Activated effector memory CD4-positive, alpha-beta T cell treated with Interleukin-2 at 50 U/mL for 16 hours (primary cell): ENCODE data around the gene CRLF1.

Experiments used
- DNase-seq: peaks from one replicate; pipeline ENCODE4 v3.0.0-alpha.2; 2020

CRLF1 gene

DNA sequence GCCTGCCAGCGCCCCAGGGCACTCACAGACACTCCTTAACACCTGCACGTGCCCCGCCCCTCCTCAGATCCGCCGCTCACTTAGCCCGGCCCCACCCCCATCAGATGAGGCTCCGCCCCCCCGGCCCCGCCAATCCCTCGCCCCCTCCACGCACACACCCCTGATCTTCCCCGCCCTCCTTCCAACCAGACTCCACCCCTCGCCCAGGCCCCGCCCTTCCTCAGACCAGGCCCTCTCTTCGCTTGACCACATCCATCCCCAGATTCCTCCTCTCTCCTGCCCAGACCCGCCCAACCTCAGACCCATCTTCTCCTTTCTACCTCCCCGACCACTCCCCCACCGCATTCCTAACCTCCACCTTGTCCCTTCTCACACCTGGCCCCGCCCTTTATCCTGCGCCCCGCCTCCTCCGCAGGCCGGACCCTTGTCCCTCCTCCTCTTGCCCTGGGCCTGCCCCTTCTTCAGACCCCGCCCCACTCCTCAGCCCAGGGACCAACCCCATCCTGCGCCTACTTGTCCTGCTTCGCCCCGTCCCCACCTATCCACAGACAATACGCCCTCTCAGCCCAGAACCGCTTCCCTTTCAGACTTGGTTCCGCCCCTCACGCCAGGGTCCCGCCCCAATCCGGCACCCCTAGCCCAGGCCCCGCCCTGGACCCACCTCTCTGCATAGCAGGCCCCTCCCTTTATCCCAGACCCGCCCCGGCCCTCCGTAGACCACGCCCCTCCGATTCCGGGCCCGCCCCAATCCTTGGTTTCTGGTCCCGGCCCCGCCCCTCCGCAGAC is 29.8 kb upstream of the CRLF1 start:
- peak; percentile 98 for DNase-seq

DNA sequence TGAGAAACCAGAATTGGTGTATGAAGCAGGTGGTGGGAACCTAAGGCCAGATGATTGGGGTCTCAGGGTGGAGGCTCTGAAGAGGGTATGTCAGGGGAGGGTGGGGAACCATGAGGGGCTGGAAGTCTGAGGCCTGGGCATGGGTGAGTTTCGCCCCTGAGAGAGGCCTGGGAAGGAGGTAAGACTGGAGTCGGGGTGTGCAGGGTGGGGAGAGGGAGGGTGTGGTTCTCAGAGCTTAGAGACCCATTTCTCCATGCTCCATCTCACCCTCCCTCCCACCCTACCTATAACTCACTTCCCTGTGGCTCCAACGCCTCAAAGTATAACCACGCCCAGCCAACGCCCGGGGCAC is 29.2 kb upstream of the CRLF1 start:
- no peak for DNase-seq

DNA sequence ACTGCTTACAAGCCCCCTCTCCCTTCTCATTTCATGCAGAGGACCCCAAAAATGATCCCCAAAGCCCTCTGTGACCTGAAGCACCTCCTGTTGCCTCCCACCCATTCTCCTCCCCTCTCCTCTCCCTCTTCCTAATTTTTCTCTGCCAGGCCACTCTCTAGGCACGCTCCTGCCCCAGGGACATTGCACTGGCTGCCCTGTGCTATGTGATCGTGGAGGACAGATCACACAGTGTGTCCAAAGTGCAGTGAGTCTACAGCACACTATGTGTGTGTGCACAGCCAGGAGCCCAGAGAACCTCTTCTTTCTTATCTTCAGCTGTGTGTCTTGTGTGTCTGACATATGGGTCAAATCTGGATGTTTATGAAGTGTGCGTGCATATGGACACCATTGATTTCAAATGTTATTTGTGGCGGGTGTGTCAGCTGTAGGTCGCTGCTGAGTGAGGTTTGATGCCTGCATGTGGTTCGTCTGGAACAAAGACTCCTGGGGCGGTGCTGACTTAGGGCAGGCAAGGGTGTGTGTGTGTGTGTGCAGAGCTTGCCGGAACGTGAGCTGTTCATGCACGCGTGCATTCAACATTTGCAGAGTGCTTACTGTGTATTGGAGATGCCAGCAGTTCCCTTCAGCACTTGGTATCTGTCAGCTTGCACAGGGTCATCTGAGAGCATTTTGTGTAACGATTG is 28.2 kb upstream of the CRLF1 start:
- DNase-seq = no peak

DNA sequence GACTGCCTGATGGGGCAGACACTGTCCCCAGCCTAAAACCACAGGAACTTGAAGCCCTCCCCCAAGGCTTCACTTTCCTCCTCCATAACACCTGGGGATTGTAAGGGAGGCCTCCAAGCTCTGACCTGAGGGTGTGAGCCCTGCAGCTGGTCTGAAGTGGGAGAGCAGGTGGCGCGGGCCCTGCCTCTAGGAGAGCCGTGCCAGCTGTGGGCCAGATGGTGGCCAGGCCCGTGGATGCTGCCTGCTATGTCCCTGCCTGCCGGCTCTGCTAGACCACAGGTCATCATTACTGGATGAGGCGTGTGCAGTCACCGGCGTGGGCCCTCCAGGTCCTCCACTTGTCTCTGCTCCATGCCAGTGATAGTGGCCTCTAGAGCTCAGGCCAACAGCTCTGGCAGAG is 26.7 kb upstream of the CRLF1 start:
- DNase-seq = no peak

DNA sequence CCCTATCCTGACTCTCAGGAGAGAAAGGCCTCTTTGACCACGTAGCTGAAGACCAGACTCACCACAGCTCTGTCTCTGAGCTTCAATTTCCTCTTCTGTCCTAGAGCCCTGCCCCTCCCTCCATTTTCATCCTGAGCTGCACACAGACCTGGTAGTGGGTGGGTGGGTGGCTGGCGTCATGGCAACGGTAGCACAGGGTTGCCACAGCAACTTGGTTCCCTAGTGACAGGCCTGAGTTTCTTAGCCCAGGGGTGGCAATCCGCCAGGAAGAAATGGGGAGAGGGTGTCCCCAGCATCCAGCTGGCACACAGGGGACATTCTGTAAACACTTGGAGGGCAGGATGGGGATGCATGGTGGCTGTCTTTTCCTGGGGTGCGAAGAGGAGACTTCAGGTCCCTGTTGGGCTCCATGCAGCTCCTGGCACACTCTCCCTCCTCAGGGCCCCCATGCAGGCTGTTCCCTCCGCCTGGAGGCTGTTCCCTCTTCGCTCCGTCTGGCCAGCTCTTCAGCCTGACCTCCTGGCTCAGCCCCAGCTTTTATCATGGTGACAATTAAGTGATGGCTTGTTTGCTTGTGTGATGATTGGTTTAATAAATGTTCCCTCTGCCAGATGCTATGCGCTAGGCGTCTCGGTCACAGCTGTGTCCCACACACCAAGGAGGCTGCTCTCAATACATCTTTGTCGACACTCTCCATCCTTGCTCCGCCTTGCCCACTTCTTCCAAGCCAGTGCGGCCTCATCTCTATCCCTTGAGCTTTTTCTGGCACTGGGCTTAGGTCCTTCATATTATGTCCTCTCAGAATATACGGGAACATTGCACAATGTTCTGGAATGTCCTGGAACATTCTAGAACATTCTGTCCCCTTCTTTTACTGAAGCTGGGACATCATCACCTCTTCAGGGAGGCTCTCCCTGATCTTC is 22.8 kb upstream of the CRLF1 start:
- no peak for DNase-seq

DNA sequence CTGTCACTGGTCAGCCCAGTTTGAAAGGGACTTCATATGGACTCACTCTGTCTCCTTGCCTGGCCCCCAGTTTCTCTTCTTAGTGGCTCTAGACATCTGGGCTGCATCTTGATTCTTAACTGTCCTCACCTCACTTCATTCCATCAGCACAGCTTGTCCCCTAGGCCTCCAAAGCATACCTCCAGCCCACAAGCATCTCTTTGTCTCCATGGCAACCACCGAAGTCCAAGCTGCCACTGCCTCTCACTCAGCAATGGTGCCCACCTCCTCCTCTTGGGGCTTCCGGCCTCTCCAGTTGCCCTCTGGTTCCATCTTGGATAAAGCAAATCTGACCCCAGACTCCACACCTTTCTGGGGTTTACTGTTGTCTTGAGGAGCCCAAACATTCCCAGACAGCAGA is 20.3 kb upstream of the CRLF1 start:
- DNase-seq = no peak

DNA sequence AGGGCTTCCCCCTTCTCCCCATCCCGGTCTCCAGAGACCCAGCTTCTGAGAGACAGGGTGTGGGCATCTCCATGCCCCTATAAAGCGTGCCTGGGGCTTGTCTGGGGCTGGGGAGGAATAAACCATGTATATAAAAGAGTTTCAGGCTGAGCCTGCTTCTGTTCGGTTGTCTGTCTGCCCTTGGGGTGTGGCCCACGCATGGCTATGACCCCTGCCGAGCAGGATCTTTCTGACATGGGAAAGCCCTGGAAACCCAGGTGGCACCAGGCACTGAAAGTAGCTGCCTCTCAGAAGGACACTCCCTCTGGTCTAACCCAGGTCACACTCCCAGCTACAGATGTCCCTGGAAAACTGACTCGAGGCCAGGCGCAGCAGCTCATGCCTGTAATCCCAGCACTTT is 14.3 kb upstream of the CRLF1 start:
- DNase-seq = no peak

DNA sequence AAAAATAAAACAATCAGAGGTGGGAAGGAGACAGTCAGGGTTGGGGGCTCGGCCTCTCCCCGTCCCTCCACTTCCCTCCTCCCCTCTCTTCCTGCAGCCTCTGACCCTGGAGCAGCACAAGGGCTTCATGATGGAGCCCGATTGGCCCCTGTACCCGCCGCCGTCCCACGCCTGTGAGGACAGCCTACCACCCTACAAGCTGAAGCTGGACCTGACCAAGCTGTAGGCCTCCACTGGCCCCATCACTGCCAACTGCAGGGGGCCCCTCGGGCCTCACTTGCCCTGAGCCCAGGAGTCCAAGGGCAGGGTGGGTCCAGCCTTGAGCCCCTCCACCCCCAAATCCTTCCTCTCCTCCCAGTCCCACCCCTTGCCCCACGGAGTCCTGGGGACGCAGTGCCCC is 13.7 kb upstream of the CRLF1 start:
- DNase-seq = no peak

DNA sequence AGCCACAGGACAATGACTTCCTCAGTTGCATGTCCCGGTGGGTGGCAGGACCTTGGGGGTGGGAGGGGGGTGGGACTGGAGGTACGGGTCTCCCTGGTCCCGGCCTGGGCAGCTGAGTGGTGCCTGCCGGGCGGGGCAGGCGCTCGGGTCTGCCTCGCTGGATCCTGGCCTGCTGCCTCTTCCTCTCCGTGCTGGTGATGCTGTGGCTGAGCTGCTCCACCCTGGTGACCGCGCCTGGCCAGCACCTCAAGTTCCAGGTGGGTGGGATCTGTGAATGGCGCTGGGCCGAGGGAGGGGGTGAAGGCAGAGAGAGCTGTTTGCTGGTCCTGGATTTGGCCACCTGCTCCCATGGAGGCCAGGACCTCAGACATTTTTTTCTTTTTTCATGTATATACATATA is 11.6 kb upstream of the CRLF1 start:
- DNase-seq = no peak

DNA sequence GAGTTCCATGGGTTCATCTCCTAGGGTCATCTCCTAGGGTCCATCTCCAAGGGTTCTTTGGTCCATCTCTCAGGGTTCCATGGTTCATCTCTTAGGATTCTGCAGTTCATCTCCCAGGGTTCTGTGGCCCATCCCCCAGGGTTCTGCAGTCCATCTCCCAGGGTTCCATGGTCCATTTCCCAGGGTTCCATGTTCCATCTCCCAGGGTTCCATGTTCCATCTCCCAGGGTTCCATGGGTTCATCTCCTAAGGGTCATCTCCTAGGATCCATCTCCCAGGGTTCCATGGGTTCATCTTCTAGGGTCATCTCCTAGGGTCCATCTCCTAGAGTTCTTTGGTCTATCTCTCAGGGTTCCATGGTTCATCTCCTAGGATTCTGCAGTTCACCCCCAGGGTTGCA is 11.0 kb upstream of the CRLF1 start:
- DNase-seq = no peak

DNA sequence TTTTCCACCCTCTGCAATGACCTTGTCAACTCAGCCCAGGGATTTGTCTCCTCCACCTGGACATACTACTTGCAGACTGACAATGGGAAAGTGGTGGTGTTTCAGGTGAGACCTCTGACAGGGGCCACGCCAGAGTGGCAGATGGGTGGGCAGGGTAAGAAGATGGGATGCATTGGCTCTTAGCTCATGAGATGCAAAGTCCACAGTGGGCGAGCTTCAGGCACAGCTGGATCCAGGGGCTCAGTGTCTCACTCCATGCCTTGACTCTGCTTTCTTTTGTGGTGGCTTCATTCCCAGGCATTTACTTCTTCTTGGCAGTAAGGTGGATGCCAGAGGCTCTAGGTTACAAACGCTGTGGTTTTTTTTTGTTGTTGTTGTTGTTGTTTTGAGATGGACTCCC is 9.4 kb upstream of the CRLF1 start:
- no peak for DNase-seq

DNA sequence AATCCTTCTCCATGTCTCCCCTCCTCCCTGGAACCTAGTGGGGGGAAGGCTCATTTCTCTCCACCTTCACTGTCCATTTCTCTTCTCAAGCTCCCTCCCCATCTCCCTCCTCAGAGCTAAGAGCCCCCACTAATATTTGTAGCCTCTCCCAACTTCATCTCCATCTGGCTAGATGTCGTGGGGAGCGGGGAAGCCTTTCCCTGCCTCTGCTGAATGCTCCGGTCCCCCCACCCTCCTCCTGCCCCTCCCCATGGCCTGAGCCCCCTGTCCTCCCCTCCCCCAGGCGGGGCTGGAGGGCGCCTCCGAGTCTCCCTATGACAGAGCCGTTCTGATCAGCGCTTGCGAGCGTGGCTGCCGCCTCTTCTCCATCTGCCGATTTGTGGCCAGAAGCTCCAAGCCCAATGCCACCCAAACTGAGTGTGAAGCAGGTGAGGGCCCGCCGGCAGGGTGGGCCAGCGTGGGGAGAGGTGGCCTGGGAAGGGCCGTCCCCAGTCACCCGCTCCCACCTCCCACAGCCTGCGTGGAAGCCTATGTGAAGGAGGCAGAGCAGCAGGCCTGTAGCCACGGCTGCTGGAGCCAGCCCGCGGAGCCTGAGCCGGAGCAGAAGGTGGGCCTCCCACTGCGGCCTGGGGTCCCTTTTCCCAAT is 7.1 kb upstream of the CRLF1 start:
- DNase-seq = no peak

DNA sequence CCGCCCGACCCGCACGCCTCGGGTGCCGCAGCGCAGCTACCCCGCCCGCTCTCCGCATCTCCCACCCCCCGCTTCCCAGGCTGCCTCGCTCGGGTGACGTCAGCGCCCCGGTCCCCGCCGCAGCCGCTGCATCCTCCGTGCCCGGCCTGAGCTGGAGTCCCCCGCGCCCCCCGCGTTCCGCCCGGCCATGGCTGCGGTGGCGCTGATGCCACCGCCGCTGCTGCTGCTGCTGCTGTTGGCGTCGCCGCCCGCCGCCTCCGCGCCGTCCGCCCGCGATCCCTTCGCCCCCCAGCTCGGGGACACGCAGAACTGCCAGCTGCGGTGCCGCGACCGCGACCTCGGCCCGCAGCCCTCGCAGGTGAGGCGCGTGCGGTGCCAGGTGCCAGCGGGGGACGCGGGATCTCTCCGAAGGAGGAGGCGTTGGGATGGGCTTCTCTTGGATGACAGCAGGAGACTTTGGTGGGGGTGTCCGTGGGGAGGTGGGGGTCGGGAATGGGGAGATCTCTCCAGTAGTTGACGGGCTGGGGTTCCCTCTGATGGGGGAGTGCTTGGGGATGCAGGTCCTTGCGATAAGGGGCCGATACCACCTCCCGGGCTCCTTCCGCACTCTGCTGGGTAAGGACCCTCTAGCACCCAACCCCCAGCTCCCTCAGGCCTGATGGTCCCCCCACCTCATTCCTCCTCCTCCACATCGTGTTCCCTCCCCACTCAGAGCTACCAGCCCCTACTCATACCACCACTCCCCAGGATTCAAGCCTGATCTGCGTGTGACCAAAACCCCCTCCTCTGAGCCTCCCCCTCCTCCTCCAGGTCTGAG is 6.4 kb upstream of the CRLF1 start, which contains the start of gene TMEM59L:
Gene TMEM59L, plus strand, starts transcription at position 99 of the 817 bp plus-strand sequence. Its CDS starts 89 bp downstream, at position 188.
- peak; percentile 34 for DNase-seq

DNA sequence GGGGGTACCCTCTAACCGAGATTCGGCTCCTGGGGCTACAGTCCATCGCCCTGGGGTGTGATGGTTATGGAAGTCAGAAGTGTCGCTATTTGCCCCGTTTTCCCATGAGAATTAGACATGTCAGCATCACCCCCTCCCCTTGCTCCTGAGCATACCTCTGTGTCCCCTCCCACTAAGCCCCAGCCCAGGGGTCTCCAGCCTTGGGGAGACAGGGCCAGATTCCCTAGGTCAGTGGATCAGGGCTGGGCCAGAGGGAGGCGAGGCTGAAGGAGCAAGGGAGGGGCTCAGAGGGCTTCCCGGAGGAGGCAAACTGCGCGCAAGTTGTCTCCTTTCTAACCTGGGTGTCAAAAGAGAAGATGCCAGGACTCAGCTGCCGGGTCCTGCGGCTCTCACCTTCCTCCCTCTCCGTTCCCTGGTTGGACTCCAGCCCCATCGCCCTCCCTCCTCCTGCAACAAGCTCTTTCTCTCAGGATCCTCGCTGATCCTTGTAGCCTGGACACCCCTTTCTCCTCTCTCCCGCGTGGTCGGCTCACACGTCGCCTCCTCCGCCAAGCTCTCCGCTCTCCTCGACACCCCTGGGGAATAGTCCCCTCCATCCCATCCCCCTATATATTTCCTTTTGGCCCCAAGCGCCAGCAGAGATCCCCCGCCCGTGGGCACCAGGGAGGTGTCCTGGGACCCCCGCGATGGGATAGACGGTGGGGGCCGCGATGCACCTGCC is 5.6 kb upstream of the CRLF1 start:
- DNase-seq = no peak

DNA sequence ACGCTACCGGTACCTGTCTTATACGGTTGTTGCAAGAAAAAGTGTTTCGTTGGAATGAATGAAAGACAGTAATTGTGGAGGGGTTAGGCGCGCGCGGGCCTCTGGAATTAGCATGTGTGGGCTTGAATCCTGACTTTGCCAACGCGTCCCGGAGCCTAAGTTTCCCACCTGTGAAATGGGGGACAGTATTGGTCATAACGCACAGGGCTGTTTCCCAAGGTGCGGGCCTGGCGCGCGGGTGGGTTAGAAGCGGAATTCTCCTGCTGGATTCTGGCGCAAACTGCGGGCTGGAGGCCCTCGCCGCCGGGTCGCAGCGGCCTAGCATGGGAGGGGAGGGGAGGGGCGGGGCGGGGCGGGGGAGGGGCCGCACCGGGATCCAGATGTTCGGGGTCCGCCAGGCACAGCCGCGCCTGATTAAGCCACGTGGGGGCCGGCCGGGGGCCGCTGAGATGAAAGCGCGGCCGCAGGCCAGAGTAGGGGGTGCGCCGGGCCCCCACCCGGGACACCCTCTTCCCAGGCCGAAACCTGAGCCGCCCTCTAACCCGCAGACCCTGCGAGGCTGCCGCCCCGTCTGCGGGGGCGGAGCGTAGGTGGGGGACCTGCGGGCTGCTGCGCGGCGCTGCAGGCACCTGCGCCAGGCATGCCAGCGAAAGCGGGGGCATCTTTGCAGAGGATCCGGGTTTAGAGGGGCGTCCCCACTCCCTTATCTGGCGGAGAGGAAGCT is 4.9 kb upstream of the CRLF1 start:
- DNase-seq = no peak

DNA sequence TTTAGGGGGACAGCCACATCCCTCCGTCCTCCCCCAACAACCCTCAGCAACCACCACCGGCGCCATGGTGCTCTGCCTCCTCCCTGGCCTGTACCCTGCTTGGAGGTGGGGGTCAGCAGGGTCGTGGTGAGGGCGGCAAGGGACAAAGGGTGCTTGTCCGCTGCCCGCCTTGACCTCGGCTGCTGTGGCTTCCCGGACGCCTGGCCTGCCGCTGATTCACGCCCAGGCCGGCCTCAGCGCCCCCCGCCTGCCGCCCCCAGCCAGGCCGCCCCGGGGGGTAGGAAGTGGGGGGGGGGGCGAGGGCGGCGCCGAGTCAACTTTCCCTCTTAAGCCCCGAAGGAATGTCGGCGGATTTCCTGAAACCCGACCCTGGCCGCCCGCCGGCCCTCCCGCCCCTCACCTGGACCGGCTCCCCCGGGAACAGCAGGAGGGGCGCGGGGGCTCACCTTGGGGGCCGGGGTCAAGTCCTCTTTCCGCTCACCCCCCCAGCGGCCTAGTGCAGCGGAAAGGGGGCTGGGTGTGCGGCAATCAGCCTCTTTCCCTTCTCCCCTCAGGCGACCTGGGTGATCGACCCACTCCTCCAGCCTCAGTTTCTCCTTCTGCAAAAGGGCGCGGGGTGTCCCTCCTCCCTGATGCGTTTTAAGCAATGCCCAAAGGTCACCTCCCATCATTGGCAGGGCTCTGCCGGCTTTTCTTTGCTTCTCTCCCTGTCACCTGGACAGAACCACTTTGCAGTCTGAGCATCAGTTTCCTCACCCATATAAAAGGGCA is 4.1 kb upstream of the CRLF1 start:
- no peak for DNase-seq

DNA sequence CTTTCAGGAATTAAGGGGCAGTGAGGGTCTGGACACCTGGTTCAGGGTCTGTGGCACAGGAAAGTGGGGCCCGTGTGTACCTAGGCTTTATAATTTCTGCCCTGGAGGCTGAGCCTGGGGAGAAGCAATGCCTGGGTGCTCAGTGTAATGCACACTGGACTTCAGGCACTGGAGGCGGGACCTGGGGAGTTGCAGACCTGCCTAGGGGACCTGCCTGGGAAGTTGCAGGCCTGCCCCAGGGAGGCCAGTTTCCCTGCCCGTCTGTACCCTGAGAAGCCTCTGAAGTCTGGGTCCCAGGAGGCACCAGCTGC is 3.6 kb upstream of the CRLF1 start:
- no peak for DNase-seq

DNA sequence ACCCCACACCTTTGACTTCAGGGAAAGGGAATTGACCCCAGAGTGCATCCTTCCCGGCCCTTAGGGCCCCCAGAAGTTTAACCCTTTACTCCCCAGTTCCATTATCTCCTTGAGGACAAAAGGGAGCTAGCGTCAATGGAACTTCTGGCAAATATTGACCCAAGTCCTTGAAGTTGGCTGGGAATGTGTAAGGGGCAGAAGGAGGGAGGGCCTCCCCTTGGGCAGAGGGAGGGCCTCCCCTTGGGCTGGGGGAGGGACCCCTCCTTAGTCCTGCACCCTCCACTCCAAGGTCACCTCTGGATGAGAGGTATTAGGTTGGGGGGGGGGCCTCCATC is 3.1 kb upstream of the CRLF1 start:
- DNase-seq = no peak

DNA sequence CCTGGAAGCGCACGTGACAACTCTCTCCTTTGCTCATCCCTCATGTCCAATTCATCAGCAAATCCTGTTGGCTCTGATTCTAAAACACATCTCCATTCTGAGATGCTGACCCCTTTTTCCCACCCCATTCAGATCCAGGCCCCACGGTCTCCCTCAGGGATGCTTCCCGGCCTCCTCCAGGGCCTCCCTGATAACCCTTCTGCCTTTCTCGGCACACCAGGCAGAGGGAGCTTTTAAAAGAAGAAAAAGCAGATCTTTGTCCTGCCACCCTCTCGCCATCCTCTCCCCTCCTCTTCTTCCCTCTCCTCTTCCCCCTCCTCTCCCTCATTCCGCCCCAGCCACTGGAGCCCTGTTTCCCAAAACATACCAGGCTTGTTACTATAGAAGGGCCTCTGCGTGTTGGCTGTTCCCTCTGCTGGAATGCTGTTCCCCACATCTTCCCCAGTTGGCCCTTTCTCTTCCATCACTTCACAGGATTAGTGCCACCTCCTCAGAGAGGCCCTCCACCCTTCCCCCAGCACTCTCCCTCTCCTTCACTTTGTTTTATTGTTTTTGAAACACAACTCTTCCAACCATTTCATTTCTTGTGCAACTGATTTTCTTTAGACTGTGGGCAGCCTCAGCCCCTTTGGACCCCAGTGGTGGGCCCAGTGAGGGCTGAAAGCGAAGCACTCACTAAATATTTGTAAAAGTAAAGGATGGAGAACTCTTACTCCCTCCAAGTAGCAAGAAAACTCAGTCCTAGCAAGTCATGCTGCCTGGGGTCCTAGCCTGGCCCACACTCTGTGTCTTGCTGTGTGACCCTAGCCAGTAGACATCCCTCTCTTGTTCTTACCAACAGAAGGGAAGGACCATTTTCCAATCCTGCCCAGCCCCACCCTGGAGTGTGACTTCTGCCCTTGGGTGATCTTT is 2.5 kb upstream of the CRLF1 start:
- DNase-seq = no peak
